ENCODE data around the gene SLC35E1. TPM values are rescaled to one million over a fixed set of nuclear protein-coding genes. Genes with fewer than 3 reads are reported as not detected.

The SLC35E1 gene
- total RNA-seq, 2 experiments from 2014 or later: 51.5 to 72.1 TPM

- ATAC-seq (no peak), DNase-seq (no peak)
- no peaks in the 10 kb centered on the region for H3K27me3 Mint-ChIP-seq
- intact Hi-C loops (cut with DNase I, micrococcal nuclease): no loop called here
- H3K27ac Mint-ChIP-seq: no peak overlapping the region
- POLR2A ChIA-PET: interaction anchor here (0.5 to 0.8 kb wide), 2 partner anchors 13 to 214 kb away, joined by 3 to 5 read pairs; no protein-coding TSS in a partner anchor
- H3K4me1 Mint-ChIP-seq: peaks cover 44% of the 10 kb centered on the region
- H3K4me3 Mint-ChIP-seq: no peak overlapping the region
- peaks cover 3% of the 10 kb centered on the region for H3K36me3 Mint-ChIP-seq (ENCODE audit: low read depth)
- H3K9me3 Mint-ChIP-seq (ENCODE audit: low read depth): no peaks in the 10 kb centered on the region
- CTCF ChIA-PET: interaction anchor here (0.7 kb wide), 1 partner anchor 278 kb away, joined by 4 read pairs; no protein-coding TSS in a partner anchor
Measured at GRCh38 chr19:16609511-16610200, 37.4 kb upstream of the SLC35E1 start.

- Mint-ChIP-seq H3K27ac (peak overlapping the region; percentile 37), H3K4me1 (peaks cover 39% of the 10 kb centered on the region), H3K4me3 (no peak overlapping the region), H3K27me3 (no peaks in the 10 kb centered on the region), H3K9me3 (ENCODE audit: low read depth) (no peaks in the 10 kb centered on the region), H3K36me3 (ENCODE audit: low read depth) (peaks cover 3% of the 10 kb centered on the region)
- ChIA-PET POLR2A (no interaction called here), CTCF (no interaction called here)
- ATAC-seq: peak; percentile 87
- DNase-seq: peak; percentile 23
- intact Hi-C loops (cut with DNase I, micrococcal nuclease): loop anchor here in 1 of 2 experiments (1.0 kb wide), 1 partner anchor 36 kb away; the partner anchor contains the start of gene SLC35E1
Measured at GRCh38 chr19:16608290-16608739, 36.1 kb upstream of the SLC35E1 start.

- CTCF ChIA-PET: interaction anchor here (0.6 kb wide), 1 partner anchor 21 kb away, joined by 3 read pairs; no protein-coding TSS in a partner anchor
- peak overlapping the region; percentile 37 for H3K27ac Mint-ChIP-seq
Measured at GRCh38 chr19:16607819-16608218, 35.6 kb upstream of the SLC35E1 start.

GRCh38 chr19:16605553-16605994, 33.4 kb upstream of the SLC35E1 start:
- H3K27me3 Mint-ChIP-seq: no peaks in the 10 kb centered on the region
- DNase-seq (no peak), ATAC-seq (no peak)
- ChIA-PET POLR2A (no interaction called here), CTCF (interaction anchor here (1.7 kb wide), 1 partner anchor 14 kb away, joined by 5 read pairs; no protein-coding TSS in a partner anchor)
- H3K4me3 Mint-ChIP-seq: no peak overlapping the region
- H3K27ac Mint-ChIP-seq: no peak overlapping the region
- H3K4me1 Mint-ChIP-seq: peaks cover 27% of the 10 kb centered on the region
- no peaks in the 10 kb centered on the region for H3K9me3 Mint-ChIP-seq (ENCODE audit: low read depth)
- H3K36me3 Mint-ChIP-seq (ENCODE audit: low read depth): peaks cover 6% of the 10 kb centered on the region
- intact Hi-C loops (cut with DNase I, micrococcal nuclease): no loop called here

More at GRCh38 chr19:16607819-16608218, 35.6 kb upstream of the SLC35E1 start:
- H3K4me3 Mint-ChIP-seq: no peak overlapping the region
- no peaks in the 10 kb centered on the region for H3K9me3 Mint-ChIP-seq (ENCODE audit: low read depth)
- DNase-seq (no peak), ATAC-seq (no peak)
- intact Hi-C loops (cut with DNase I, micrococcal nuclease): loop anchor here in 1 of 2 experiments (1.0 kb wide), 1 partner anchor 36 kb away; the partner anchor contains the start of gene SLC35E1
- H3K27me3 Mint-ChIP-seq: no peaks in the 10 kb centered on the region
- H3K4me1 Mint-ChIP-seq: peaks cover 39% of the 10 kb centered on the region
- POLR2A ChIA-PET: no interaction called here
- peaks cover 3% of the 10 kb centered on the region for H3K36me3 Mint-ChIP-seq (ENCODE audit: low read depth)

- ATAC-seq (no peak), DNase-seq (no peak)
- intact Hi-C loops (cut with DNase I, micrococcal nuclease): no loop called here
- Mint-ChIP-seq H3K4me3 (no peak overlapping the region), H3K4me1 (peaks cover 25% of the 10 kb centered on the region), H3K27ac (no peak overlapping the region), H3K9me3 (ENCODE audit: low read depth) (no peaks in the 10 kb centered on the region), H3K36me3 (ENCODE audit: low read depth) (peaks cover 6% of the 10 kb centered on the region), H3K27me3 (no peaks in the 10 kb centered on the region)
- ChIA-PET POLR2A (no interaction called here), CTCF (interaction anchor here (1.7 kb wide), 1 partner anchor 14 kb away, joined by 5 read pairs; no protein-coding TSS in a partner anchor)
Measured at GRCh38 chr19:16605115-16605514, 32.9 kb upstream of the SLC35E1 start.

GRCh38 chr19:16604615-16605014, 32.4 kb upstream of the SLC35E1 start:
- DNase-seq: no peak
- no peak for ATAC-seq
- Mint-ChIP-seq H3K4me1 (peaks cover 25% of the 10 kb centered on the region), H3K27ac (no peak overlapping the region), H3K4me3 (no peak overlapping the region), H3K36me3 (ENCODE audit: low read depth) (peaks cover 6% of the 10 kb centered on the region), H3K9me3 (ENCODE audit: low read depth) (no peaks in the 10 kb centered on the region), H3K27me3 (no peaks in the 10 kb centered on the region)
- ChIA-PET CTCF (no interaction called here), POLR2A (no interaction called here)
- intact Hi-C loops (cut with DNase I, micrococcal nuclease): no loop called here

GRCh38 chr19:16603090-16603489, 30.9 kb upstream of the SLC35E1 start:
- Mint-ChIP-seq H3K4me1 (peaks cover 21% of the 10 kb centered on the region), H3K9me3 (ENCODE audit: low read depth) (no peaks in the 10 kb centered on the region), H3K36me3 (ENCODE audit: low read depth) (peaks cover 6% of the 10 kb centered on the region), H3K27ac (no peak overlapping the region), H3K27me3 (no peaks in the 10 kb centered on the region), H3K4me3 (no peak overlapping the region)
- POLR2A ChIA-PET: no interaction called here
- no peak for ATAC-seq
- CTCF ChIA-PET: interaction anchor here (0.6 kb wide), 1 partner anchor 13 kb away, joined by 3 read pairs; no protein-coding TSS in a partner anchor
- no peak for DNase-seq
- intact Hi-C loops (cut with DNase I, micrococcal nuclease): no loop called here

GRCh38 chr19:16601378-16602052, 29.3 kb upstream of the SLC35E1 start:
- peaks cover 21% of the 10 kb centered on the region for H3K4me1 Mint-ChIP-seq
- no peak for ATAC-seq
- no peak overlapping the region for H3K27ac Mint-ChIP-seq
- H3K36me3 Mint-ChIP-seq (ENCODE audit: low read depth): peaks cover 5% of the 10 kb centered on the region
- POLR2A ChIA-PET: no interaction called here
- intact Hi-C loops (cut with DNase I, micrococcal nuclease): no loop called here
- no peaks in the 10 kb centered on the region for H3K9me3 Mint-ChIP-seq (ENCODE audit: low read depth)
- no peak overlapping the region for H3K4me3 Mint-ChIP-seq
- H3K27me3 Mint-ChIP-seq: no peaks in the 10 kb centered on the region
- CTCF ChIA-PET: no interaction called here
- no peak for DNase-seq

GRCh38 chr19:16600824-16601223, 28.6 kb upstream of the SLC35E1 start:
- peaks cover 24% of the 10 kb centered on the region for H3K4me1 Mint-ChIP-seq
- no peaks in the 10 kb centered on the region for H3K9me3 Mint-ChIP-seq (ENCODE audit: low read depth)
- DNase-seq: no peak
- intact Hi-C loops (cut with DNase I, micrococcal nuclease): no loop called here
- ChIA-PET POLR2A (no interaction called here), CTCF (no interaction called here)
- H3K27ac Mint-ChIP-seq: no peak overlapping the region
- H3K27me3 Mint-ChIP-seq: no peaks in the 10 kb centered on the region
- H3K36me3 Mint-ChIP-seq (ENCODE audit: low read depth): peaks cover 5% of the 10 kb centered on the region
- H3K4me3 Mint-ChIP-seq: no peak overlapping the region
- ATAC-seq: no peak

GRCh38 chr19:16599655-16600346, 27.6 kb upstream of the SLC35E1 start:
- DNase-seq: no peak
- ATAC-seq: no peak
- H3K27me3 Mint-ChIP-seq: no peaks in the 10 kb centered on the region
- intact Hi-C loops (cut with DNase I, micrococcal nuclease): no loop called here
- POLR2A ChIA-PET: interaction anchor here (0.5 to 0.7 kb wide), 2 partner anchors 26 to 1497 kb away, joined by 3 read pairs; no protein-coding TSS in a partner anchor
- no peak overlapping the region for H3K4me3 Mint-ChIP-seq
- peaks cover 31% of the 10 kb centered on the region for H3K4me1 Mint-ChIP-seq
- CTCF ChIA-PET: interaction anchor here (0.5 kb wide), 1 partner anchor 1417 kb away, joined by 3 read pairs; no protein-coding TSS in a partner anchor
- no peaks in the 10 kb centered on the region for H3K9me3 Mint-ChIP-seq (ENCODE audit: low read depth)
- H3K27ac Mint-ChIP-seq: no peak overlapping the region
- H3K36me3 Mint-ChIP-seq (ENCODE audit: low read depth): peaks cover 4% of the 10 kb centered on the region

- Mint-ChIP-seq H3K27ac (no peak overlapping the region), H3K9me3 (ENCODE audit: low read depth) (no peaks in the 10 kb centered on the region), H3K36me3 (ENCODE audit: low read depth) (peaks cover 3% of the 10 kb centered on the region), H3K4me1 (peaks cover 40% of the 10 kb centered on the region), H3K27me3 (no peaks in the 10 kb centered on the region), H3K4me3 (no peak overlapping the region)
- DNase-seq (no peak), ATAC-seq (no peak)
- ChIA-PET CTCF (no interaction called here), POLR2A (interaction anchor here (0.7 kb wide), 1 partner anchor 26 kb away, joined by 3 read pairs; no protein-coding TSS in a partner anchor)
- intact Hi-C loops (cut with DNase I, micrococcal nuclease): no loop called here
Measured at GRCh38 chr19:16598848-16599247, 26.6 kb upstream of the SLC35E1 start.
